Measurements from ENCODE around the gene SULT4A1. TPM values are rescaled to one million over a fixed set of nuclear protein-coding genes. Genes with fewer than 3 reads are reported as not detected.

Gene SULT4A1
- total and polyA plus RNA-seq, 2 of the 8 experiments (the other 6 are each of a cell fraction or from before 2014, with no cell fraction given) = 9.1 to 11.8 TPM

DNA sequence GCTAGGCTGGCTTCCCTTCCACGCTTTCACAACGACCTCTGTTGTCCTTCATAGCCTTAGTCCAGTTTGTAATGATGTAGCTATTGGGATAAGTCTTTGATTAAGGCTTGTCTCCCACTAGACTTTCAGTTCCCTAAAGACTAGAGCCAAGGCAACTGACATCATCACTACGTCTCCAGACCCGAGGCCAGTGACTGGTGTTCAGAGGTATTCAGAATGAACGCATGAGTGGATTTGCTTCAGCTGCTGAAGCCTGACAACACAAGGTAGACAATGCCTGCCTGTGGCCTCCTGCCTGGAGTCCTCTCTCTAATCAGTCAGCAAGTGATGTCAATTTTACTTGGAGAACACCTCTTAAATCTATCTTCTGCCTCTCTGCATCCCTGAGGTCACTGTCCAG is 63.8 kb downstream of the SULT4A1 start:
- Histone ChIP-seq H2BK5ac (ENCODE audit: low read depth, low read length) (no peak overlapping the region), H3K27me3 (replicated peaks in 1 of 4; ENCODE audit: control insufficient read depth in 3 of 4, extremely low read depth in 1 of 4, insufficient read depth in 3 of 4, low read length in 3 of 4) (no peaks in the 10 kb centered on the region), H2BK120ac (replicated peaks; ENCODE audit: low read depth, low read length) (no peak overlapping the region), H3K23me2 (ENCODE audit: low read depth, low read length) (peaks cover 4% of the 10 kb centered on the region; the same call in 1 of the 2 replicates), H3K36me3 (ENCODE audit: control insufficient read depth in 2 of 4, insufficient read depth in 4 of 4, low read length in 3 of 4) (no peaks in the 10 kb centered on the region), H2BK12ac (ENCODE audit: low read depth, low read length) (no peak overlapping the region), H2BK20ac (ENCODE audit: low read length) (no peak overlapping the region), H2BK15ac (ENCODE audit: low read length) (no peak overlapping the region), H4K5ac (ENCODE audit: insufficient read length, low read depth, low read length) (no peak overlapping the region), H3K9me3 (ENCODE audit: insufficient read depth in 2 of 2, low read depth in 1 of 2, low read length in 1 of 2) (no peaks in the 10 kb centered on the region), H3K14ac (ENCODE audit: insufficient read length) (no peak overlapping the region), H3K79me2 (ENCODE audit: control insufficient read depth in 1 of 2, insufficient read depth in 2 of 2, low read length in 2 of 2) (no peaks in the 10 kb centered on the region), H3K4me2 (ENCODE audit: insufficient read depth in 1 of 2, low read depth in 2 of 2, low read length in 2 of 2) (no peak overlapping the region), H3K18ac (ENCODE audit: extremely low read depth, low read length) (no peak overlapping the region), H3K4ac (replicated peaks; ENCODE audit: insufficient read length, low read depth, low read length) (no peak overlapping the region), H3K27ac (ENCODE audit: low read depth, low read length) (no peak overlapping the region), H3K4me3 (ENCODE audit: extremely low read depth in 1 of 4, insufficient read depth in 2 of 4, low read depth in 3 of 4, low read length in 4 of 4) (no peak overlapping the region), H3K79me1 (ENCODE audit: low read depth, low read length) (no peaks in the 10 kb centered on the region), H4K20me1 (replicated peaks in 1 of 2; ENCODE audit: control insufficient read depth in 1 of 2, insufficient read depth in 2 of 2, low read length in 2 of 2) (no peaks in the 10 kb centered on the region), H3K4me1 (replicated peaks in 1 of 4; ENCODE audit: control insufficient read depth in 3 of 4, insufficient read depth in 4 of 4, low read length in 3 of 4) (peaks cover 0 to 3% (median 0%) of the 10 kb centered on the region in 4 experiments; a peak in 3 of 7 replicates), H4K91ac (replicated peaks; ENCODE audit: insufficient read length, low read length) (no peak overlapping the region), H3K56ac (replicated peaks; ENCODE audit: insufficient read length, low read depth, low read length) (no peak overlapping the region), H2AFZ (ENCODE audit: low read length) (no peak overlapping the region), H3K23ac (ENCODE audit: insufficient read length) (no peak overlapping the region), H4K8ac (ENCODE audit: extremely low read depth, insufficient read depth, low read length) (no peak overlapping the region), H2AK5ac (ENCODE audit: low read depth, low read length) (no peak overlapping the region), H3K9ac (replicated peaks in 1 of 4; ENCODE audit: extremely low read depth in 1 of 4, low read depth in 3 of 4, low read length in 3 of 4) (no peak overlapping the region)
- DNase-seq (ENCODE audit: low read depth in 1 of 2, low spot score in 2 of 2) (no peak), FAIRE-seq (no peak)
- POLR2A ChIA-PET (ENCODE audit: partially characterized antibody) = no interaction called here
- CTCF ChIA-PET (ENCODE audit: partially characterized antibody) = interaction anchor here (0.6 kb wide), 1 partner anchor 284 kb away, joined by 3 read pairs; no protein-coding TSS in a partner anchor
- WGBS, 2 experiments (ENCODE audit: extremely low coverage in 1 of 2, insufficient coverage in 1 of 2, insufficient read length in 1 of 2, insufficient replicate concordance in 2 of 2, low coverage in 1 of 2, low lambda C conversion rate in 2 of 2, missing lambda C conversion rate in 1 of 2) = 80% methylated on average over 5 of the region's 5 CpGs; no CpG with 5 or more reads in 1 of the 2 experiments
- TF ChIP-seq GABPA (IDR thresholded peaks at IDR 0.05; ENCODE audit: borderline replicate concordance, insufficient read depth, low read length) = no peak
- TF ChIP-seq GTF2F1 (IDR thresholded peaks at IDR 0.05; ENCODE audit: borderline replicate concordance, low read depth, low read length) = no peak
- TF ChIP-seq SIRT6 (IDR thresholded peaks at IDR 0.05; ENCODE audit: low read length) = no peak
- TF ChIP-seq CHD2 (IDR thresholded peaks at IDR 0.05; ENCODE audit: low read length) = no peak
- TF ChIP-seq MAFK (IDR thresholded peaks at IDR 0.05; ENCODE audit: low read depth, low read length) = no peak
- no peak for TF ChIP-seq CBX8 (IDR thresholded peaks at IDR 0.05; ENCODE audit: borderline replicate concordance, low read depth, low read length)
- no peak for TF ChIP-seq FOSL1 (IDR thresholded peaks at IDR 0.05; ENCODE audit: insufficient read depth, low read depth, low read length)
- TF ChIP-seq YY1 (IDR thresholded peaks at IDR 0.05; ENCODE audit: low read depth, low read length) = no peak
- TF ChIP-seq JUND (IDR thresholded peaks at IDR 0.05; ENCODE audit: low read length) = no peak
